A549 (cell line): Measurements from ENCODE around the gene LGR5.

Experiments used
- BCL3 ChIP-seq: fragments of >200 bp; sonication (Bioruptor Twin); formaldehyde crosslinking; IDR thresholded peaks from 3 replicates; pipeline ENCODE4 v1.6.1; 2016
- CBX2 ChIP-seq: fragments of 200-600 bp; sonication (generic); IDR thresholded peaks from 2 replicates; pipeline ENCODE4 v1.6.1; 2016; ENCODE audit warnings: low read depth, mild to moderate bottlenecking, borderline replicate concordance
- CTCF ChIP-seq: fragments of >200 bp; sonication (Bioruptor Twin); formaldehyde crosslinking; IDR thresholded peaks from 3 replicates; pipeline ENCODE4 v1.5.1; 2016
- ESRRA ChIP-seq: fragments of 150-350 bp; IDR thresholded peaks from 2 replicates; pipeline ENCODE4 v1.6.1; 2014; ENCODE audit warnings: mild to moderate bottlenecking, low read length, borderline replicate concordance
- KDM1A ChIP-seq: fragments of 200-600 bp; sonication (generic); IDR thresholded peaks from 2 replicates; pipeline ENCODE4 v1.6.1; 2016; ENCODE audit warnings: low read depth, mild to moderate bottlenecking
- MAZ ChIP-seq: fragments of 150-350 bp; IDR thresholded peaks from 2 replicates; pipeline ENCODE4 v1.6.1; 2014; ENCODE audit warnings: antibody characterized with exemption, low read depth, low read length, borderline replicate concordance
- POLR2AphosphoS2 ChIP-seq: conservative IDR thresholded peaks from 2 replicates; pipeline ENCODE4 v1.6.1; 2012; ENCODE audit warnings: low read length, improper control_type of control experiment, inconsistent platforms
- RAD21 ChIP-seq, 2 experiments: fragments of >200 bp in 1 of 2; sonication (Bioruptor Twin) in 1 of 2; formaldehyde crosslinking in 1 of 2; IDR thresholded peaks in 1 of 2; conservative IDR thresholded peaks in 1 of 2; 2 replicates in 1 of 2; 3 replicates in 1 of 2; pipeline ENCODE4 v1.6.1; 2012 to 2018; ENCODE audit warnings: inconsistent platforms in 1 of 2
- TF ChIP-seq, protein P1 (sequence below): fragments of 450-650 bp; IDR thresholded peaks from 2 replicates; pipeline ENCODE4 v1.6.1; 2014; ENCODE audit warnings: antibody characterized with exemption

DNA sequence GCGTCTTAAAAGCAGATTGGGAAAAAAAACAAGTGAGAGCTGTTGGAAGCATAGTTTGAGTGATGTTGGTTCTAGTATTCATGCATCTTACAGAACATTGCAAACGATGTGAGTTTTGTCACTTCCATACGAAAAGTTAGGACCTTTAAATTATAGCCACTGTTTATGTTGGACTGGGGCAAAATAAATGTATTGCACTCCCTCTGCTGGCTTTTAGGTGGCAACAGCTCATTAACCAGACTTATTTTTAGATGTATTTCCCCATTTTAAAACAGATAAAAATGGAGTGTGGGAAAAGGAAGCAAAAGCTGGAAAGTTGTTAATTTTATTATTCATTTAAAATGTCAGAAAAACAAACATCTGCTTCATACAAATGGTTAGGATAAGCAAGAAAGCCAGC is 111.9 kb downstream of the LGR5 start:
- peak; percentile 33 for TF ChIP-seq CTCF
- no peak for TF ChIP-seq BCL3
- TF ChIP-seq CBX2 = no peak
- no peak for TF ChIP-seq ESRRA
- TF ChIP-seq RAD21 (conservative IDR thresholded peaks at IDR 0.05 in 1 of 2, IDR thresholded peaks at IDR 0.05 in 1 of 2) = peak; percentile 42 to 56; a peak in 4 of 5 replicates
- no peak for TF ChIP-seq POLR2AphosphoS2
- TF ChIP-seq KDM1A = no peak
- TF ChIP-seq, protein P1, sequence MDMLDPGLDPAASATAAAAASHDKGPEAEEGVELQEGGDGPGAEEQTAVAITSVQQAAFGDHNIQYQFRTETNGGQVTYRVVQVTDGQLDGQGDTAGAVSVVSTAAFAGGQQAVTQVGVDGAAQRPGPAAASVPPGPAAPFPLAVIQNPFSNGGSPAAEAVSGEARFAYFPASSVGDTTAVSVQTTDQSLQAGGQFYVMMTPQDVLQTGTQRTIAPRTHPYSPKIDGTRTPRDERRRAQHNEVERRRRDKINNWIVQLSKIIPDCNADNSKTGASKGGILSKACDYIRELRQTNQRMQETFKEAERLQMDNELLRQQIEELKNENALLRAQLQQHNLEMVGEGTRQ = no peak
- no peak for TF ChIP-seq MAZ
